Fibroblast of pulmonary artery (primary cell): ENCODE measurements around the gene SQSTM1.
A peak's percentile ranks its signal among the peaks of the same experiment; 100 is the strongest.

Source experiments
- DNase-seq: peaks from one replicate; pipeline ENCODE4 v3.0.0-alpha.2; 2010; ENCODE audit warnings: low read depth
- H3K4me3 ChIP-seq: replicated peaks from 2 replicates; pipeline ENCODE4 v1.5.1; 2011; ENCODE audit warnings: low read depth, mild to moderate bottlenecking, control low read depth, low read length, moderate library complexity
- TF ChIP-seq, protein P1 (sequence below): IDR thresholded peaks from 2 replicates; pipeline ENCODE4 v1.5.1; 2011; ENCODE audit warnings: mild to moderate bottlenecking, control low read depth, low read length, inconsistent platforms; ENCODE audit errors: missing control alignments

The SQSTM1 gene

DNA sequence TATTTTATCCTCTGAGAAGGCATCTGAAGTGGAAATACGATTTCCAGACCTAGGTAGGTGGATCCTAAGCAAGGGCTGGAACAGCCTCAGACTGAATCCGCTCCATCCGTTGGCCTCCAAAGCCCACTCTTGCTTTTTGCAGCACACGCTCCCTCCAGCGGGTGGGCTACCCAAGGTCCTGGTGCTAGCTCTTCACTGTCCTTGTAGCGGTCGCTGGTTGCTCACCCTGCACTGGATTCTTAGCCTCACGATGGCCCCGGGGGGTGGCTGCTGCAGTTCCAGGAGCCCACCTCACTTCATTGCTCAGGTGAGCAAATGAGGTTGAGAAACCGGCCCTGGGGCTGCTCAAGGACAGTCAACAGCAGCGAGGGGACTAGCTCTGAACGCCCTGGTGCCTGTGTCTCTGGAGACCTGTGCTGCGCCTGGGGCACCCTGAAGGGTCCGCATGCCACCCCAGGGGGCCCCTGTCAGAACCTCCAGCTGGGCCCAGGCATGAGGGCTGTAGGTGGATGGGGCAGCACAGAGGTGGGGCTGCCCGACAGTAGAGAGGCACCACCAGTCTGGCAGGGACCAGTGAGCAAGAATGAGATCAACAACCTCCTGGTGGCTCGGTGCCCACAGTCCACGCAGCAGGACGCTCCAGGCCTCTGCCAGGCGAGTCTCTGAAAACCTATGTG, 18.4 kb upstream of the SQSTM1 start:
- no peak overlapping the region for H3K4me3 ChIP-seq
- TF ChIP-seq, protein P1, sequence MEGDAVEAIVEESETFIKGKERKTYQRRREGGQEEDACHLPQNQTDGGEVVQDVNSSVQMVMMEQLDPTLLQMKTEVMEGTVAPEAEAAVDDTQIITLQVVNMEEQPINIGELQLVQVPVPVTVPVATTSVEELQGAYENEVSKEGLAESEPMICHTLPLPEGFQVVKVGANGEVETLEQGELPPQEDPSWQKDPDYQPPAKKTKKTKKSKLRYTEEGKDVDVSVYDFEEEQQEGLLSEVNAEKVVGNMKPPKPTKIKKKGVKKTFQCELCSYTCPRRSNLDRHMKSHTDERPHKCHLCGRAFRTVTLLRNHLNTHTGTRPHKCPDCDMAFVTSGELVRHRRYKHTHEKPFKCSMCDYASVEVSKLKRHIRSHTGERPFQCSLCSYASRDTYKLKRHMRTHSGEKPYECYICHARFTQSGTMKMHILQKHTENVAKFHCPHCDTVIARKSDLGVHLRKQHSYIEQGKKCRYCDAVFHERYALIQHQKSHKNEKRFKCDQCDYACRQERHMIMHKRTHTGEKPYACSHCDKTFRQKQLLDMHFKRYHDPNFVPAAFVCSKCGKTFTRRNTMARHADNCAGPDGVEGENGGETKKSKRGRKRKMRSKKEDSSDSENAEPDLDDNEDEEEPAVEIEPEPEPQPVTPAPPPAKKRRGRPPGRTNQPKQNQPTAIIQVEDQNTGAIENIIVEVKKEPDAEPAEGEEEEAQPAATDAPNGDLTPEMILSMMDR: no peak
- DNase-seq: no peak

DNA sequence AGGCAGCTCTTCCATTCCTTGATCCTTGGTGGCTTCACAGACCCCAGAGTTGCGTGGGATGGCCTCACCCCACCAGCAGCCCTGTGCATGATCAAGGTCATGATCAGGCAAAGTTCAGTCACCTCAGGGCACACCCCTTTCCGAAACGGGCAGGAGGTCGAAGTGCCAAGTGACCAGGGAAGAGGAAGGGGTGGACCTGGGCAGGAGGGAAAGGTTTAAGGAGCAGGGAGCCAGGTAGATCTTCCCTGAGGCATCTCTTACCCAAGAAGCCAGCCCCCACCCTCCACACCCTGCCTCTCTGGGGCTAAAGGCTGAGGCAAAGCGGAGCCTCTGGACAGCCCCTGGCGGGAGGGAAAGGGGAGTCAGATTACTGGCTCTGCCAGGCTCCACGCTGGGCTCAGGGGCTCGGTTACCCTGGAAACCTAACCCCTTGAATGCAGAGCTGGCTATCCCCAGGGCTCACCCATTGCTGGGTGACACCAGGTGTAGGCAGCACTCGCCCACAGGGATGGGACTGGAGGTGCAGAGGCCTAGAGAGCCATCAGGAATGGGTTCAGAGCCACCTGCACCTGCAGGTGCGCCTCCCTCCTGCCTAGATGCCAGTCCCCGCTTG, 17.6 kb upstream of the SQSTM1 start:
- TF ChIP-seq, protein P1: no peak

DNA sequence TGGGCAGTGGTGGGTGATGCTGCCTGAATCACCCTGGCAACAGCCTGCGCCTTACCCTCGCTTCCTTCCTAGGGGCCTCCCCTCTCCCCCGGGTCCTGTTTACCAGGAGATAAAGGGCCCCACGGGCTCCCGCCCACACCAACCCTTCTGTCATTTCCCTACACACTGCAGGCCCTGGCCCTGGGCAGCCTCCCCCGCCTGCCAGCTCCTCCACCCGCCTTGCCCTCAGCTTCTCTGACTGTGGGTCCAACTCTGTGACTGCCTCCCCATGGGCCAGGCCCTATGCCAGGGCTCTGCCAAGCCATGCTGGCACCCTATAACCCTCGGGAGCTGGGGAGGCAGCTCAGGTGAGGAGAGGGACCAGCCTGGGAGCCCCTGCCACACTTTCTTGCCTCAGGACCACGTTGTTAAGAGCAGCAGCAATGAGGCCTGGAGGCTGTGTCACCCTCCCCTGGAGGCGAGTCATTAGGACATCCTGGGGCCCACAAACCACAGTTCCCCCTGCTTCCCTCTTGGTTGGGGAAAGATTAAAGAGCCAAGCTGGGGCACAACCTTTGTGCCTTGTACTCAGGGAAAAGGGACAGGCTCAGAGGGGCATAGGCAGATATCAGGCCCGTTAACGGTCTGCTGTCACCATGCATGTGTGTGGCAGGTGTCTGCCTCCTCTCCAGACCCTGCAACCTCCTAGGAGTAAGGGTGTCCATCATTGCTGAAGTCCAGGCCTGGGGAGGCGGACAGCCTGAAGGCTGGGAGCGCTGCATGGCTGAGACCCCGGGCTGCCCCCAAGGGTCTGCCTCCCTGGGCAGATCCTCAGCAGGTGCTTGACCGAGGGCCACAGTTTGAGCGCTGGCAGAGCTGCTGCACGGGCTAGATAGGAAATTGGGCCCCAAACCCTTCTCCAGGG, 16.8 kb upstream of the SQSTM1 start:
- peak overlapping the region; percentile 71 for H3K4me3 ChIP-seq
- DNase-seq: peak; percentile 39
- TF ChIP-seq, protein P1: no peak

More for the DNA sequence above, 17.6 kb upstream of the SQSTM1 start:
- no peak overlapping the region for H3K4me3 ChIP-seq
- DNase-seq: no peak

- H3K4me3 ChIP-seq: peak overlapping the region; percentile 71
- DNase-seq: no peak
- TF ChIP-seq, protein P1: no peak
Observed at GRCh38 chr5:179804555-179804947, 16.2 kb upstream of the SQSTM1 start.

DNA sequence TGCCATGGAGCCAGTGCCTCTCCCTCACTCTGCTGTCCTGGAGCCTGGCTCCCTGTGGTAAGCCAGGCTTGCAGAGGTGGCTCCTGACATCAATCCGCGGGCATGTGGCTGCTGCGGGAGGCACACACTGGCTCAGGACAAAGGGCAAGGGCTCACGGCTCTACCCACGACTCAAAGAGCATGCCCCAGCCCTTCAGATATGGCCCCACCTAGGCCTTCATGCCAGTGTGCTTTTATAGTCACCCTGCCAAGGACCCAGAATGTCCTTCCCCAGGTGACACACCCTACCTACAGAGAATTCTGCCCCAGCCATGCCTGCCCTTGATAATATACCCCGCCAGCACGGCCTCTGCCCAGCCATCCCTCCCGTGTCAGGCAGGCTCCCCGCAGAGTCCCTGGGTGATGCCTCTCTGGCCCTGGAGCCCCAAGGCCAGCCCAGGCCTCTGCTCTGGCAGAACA, 15.6 kb upstream of the SQSTM1 start:
- TF ChIP-seq, protein P1: no peak
- peak overlapping the region; percentile 71 for H3K4me3 ChIP-seq
- no peak for DNase-seq

GRCh38 chr5:179805529-179806249, 15.0 kb upstream of the SQSTM1 start:
- TF ChIP-seq, protein P1: no peak
- peak overlapping the region; percentile 71 for H3K4me3 ChIP-seq
- DNase-seq: no peak
